ENCODE data around the gene EPS15. TPM values are rescaled to one million over a fixed set of nuclear protein-coding genes. Genes with fewer than 3 reads are reported as not detected.
"Not testable (repeated sequence)": the region's sequence is repeated elsewhere in the genome, so short reads cannot be mapped to it uniquely, and the experiment has no call there.

EPS15 gene
- total and polyA plus RNA-seq, 9 donors = 20.9 to 84.0 (median 68.4) TPM

DNA sequence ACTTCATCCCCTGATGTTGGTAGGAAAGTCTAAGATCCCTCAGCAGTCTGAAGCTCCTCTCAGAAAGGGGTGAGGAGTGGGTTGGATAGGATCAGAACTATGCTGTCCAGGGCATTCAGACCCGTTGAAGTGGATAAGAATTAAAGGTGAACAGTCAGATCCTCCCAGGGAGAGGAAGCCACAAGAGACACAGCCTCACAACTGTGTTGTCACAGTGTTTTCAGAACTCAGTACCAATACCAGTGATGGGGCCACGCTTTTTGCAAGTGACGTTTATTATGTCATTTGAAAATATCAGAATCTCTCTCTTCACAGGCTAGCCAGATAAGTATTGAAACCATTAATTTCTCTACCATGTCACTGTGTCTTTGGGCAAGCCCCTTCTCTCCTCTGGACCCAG is 15.4 kb upstream of the EPS15 start:
- DNase-seq = no peak
- intact Hi-C loops (cut with DNase I) = loop anchor here in 1 of 4 donors (10.0 kb wide), 1 partner anchor 230 kb away; no protein-coding TSS in a partner anchor
- WGBS, 3 donors = 51 to 57% (median 56%) methylated on average over 3 of the region's 3 CpGs
- TF ChIP-seq, protein P1, sequence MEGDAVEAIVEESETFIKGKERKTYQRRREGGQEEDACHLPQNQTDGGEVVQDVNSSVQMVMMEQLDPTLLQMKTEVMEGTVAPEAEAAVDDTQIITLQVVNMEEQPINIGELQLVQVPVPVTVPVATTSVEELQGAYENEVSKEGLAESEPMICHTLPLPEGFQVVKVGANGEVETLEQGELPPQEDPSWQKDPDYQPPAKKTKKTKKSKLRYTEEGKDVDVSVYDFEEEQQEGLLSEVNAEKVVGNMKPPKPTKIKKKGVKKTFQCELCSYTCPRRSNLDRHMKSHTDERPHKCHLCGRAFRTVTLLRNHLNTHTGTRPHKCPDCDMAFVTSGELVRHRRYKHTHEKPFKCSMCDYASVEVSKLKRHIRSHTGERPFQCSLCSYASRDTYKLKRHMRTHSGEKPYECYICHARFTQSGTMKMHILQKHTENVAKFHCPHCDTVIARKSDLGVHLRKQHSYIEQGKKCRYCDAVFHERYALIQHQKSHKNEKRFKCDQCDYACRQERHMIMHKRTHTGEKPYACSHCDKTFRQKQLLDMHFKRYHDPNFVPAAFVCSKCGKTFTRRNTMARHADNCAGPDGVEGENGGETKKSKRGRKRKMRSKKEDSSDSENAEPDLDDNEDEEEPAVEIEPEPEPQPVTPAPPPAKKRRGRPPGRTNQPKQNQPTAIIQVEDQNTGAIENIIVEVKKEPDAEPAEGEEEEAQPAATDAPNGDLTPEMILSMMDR (IDR thresholded peaks at IDR 0.05) = no peak
- H3K27me3 ChIP-seq = no peaks in the 10 kb centered on the region
- H3K27ac ChIP-seq = peak overlapping the region in 1 of 2 donors; percentile 54
- no peaks in the 10 kb centered on the region for H3K36me3 ChIP-seq
- no peak overlapping the region for H3K4me3 ChIP-seq
- peaks cover 3% of the 10 kb centered on the region for H3K4me1 ChIP-seq (ENCODE audit: insufficient read depth)
- H3K9me3 ChIP-seq = no peaks in the 10 kb centered on the region

- Histone ChIP-seq H3K36me3 (no peaks in the 10 kb centered on the region), H3K4me3 (no peak overlapping the region), H3K27ac (no peak overlapping the region), H3K4me1 (ENCODE audit: insufficient read depth) (peaks cover 3% of the 10 kb centered on the region), H3K27me3 (no peaks in the 10 kb centered on the region), H3K9me3 (no peaks in the 10 kb centered on the region)
- DNase-seq = no peak
- 93 to 97% (median 93%) methylated on average over 1 of the region's 1 CpG for WGBS, 3 donors
- TF ChIP-seq POLR2A (IDR thresholded peaks at IDR 0.05) (no peak), EP300 (IDR thresholded peaks at IDR 0.05) (no peak)
- TF ChIP-seq, protein P1 (IDR thresholded peaks at IDR 0.05) = no peak
- intact Hi-C loops (cut with DNase I) = loop anchor here in 1 of 4 donors (10.0 kb wide), 1 partner anchor 228 kb away; no protein-coding TSS in a partner anchor
Measured at GRCh38 chr1:51532853-51533252, 13.8 kb upstream of the EPS15 start.

DNA sequence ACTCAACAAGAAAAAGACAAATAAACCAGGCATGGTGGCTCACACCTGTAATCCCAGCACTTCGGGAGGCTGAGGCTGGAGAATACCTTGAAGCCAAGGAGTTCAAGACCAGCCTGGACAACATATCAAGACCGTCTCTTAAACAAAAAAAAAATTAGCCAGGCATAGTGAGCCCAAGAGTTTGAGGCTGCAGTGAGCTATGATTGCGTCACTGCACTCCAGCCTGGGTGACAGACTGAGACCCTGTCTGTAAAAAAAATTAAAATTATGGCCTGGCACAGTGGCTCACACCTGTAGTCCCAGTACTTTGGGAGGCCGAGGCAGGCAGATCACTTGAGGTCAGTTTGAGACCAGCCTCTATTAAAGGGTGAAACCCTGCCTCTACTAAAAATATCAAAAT is 11.4 kb upstream of the EPS15 start:
- WGBS, 3 donors = 92 to 98% (median 95%) methylated on average over 4 of the region's 4 CpGs
- not testable (repeated sequence) for H3K27me3 ChIP-seq; H3K4me1 ChIP-seq (ENCODE audit: insufficient read depth); H3K4me3 ChIP-seq; DNase-seq; H3K9me3 ChIP-seq; H3K27ac ChIP-seq; H3K36me3 ChIP-seq
- intact Hi-C loops (cut with DNase I) = loop anchor here in 1 of 4 donors (10.0 kb wide), 1 partner anchor 226 kb away; no protein-coding TSS in a partner anchor

GRCh38 chr1:51527144-51527543 is 8.1 kb upstream of the EPS15 start:
- Histone ChIP-seq H3K9me3 (no peaks in the 10 kb centered on the region), H3K27ac (no peak overlapping the region), H3K4me1 (ENCODE audit: insufficient read depth) (no peaks in the 10 kb centered on the region), H3K4me3 (no peak overlapping the region), H3K36me3 (no peaks in the 10 kb centered on the region), H3K27me3 (no peaks in the 10 kb centered on the region)
- no peak for TF ChIP-seq POLR2A (IDR thresholded peaks at IDR 0.05)
- no peak for TF ChIP-seq EP300 (IDR thresholded peaks at IDR 0.05)
- DNase-seq = no peak
- intact Hi-C loops (cut with DNase I) = no loop called here

DNA sequence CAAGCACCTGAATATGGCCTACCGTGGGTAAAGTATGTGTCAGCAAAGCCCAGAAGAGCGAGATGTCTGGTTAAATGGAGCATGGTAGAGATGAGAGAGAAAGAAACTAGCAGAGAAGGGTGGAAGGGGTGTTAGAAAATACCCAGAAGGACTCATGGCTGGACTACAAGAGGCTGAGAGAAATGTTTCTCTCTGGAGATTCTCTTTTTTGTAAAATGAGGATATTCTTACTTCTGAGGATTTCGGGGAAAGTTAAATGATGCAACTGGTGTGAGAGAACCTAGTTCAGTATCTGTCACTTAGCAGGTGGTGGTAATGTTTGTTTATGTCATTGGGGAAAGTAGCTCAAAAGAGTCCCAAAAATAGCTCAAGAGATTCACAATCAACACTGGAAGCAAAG is 7.2 kb upstream of the EPS15 start:
- no peaks in the 10 kb centered on the region for H3K36me3 ChIP-seq
- H3K4me1 ChIP-seq (ENCODE audit: insufficient read depth) = no peaks in the 10 kb centered on the region
- no peaks in the 10 kb centered on the region for H3K9me3 ChIP-seq
- no peaks in the 10 kb centered on the region for H3K27me3 ChIP-seq
- TF ChIP-seq EP300 (IDR thresholded peaks at IDR 0.05) (no peak), POLR2A (IDR thresholded peaks at IDR 0.05) (no peak)
- TF ChIP-seq, protein P1 (IDR thresholded peaks at IDR 0.05) = no peak
- intact Hi-C loops (cut with DNase I) = no loop called here
- no peak for DNase-seq
- H3K27ac ChIP-seq = no peak overlapping the region
- WGBS, 3 donors = 95 to 96% (median 96%) methylated on average over 3 of the region's 3 CpGs
- no peak overlapping the region for H3K4me3 ChIP-seq

Data from ovary (tissue), 9 donors.